ENCODE measurements around the gene APEH.

The APEH gene

GRCh38 chr3:49652218-49652902, 21.8 kb upstream of the APEH start:
- no peak for DNase-seq

GRCh38 chr3:49652903-49653415, 21.2 kb upstream of the APEH start:
- no peak for DNase-seq

- DNase-seq = no peak
Observed at GRCh38 chr3:49653621-49654020, 20.5 kb upstream of the APEH start.

GRCh38 chr3:49654176-49654825, 19.9 kb upstream of the APEH start:
- no peak for DNase-seq

GRCh38 chr3:49654955-49655556, 19.1 kb upstream of the APEH start:
- no peak for DNase-seq

GRCh38 chr3:49655731-49656285, 18.3 kb upstream of the APEH start:
- no peak for DNase-seq

GRCh38 chr3:49656541-49657112, 17.5 kb upstream of the APEH start:
- DNase-seq = no peak

- no peak for DNase-seq
Observed at GRCh38 chr3:49657208-49657915, 16.8 kb upstream of the APEH start.

- DNase-seq = no peak
Observed at GRCh38 chr3:49658711-49659110, 15.4 kb upstream of the APEH start.

GRCh38 chr3:49659756-49660155, 14.4 kb upstream of the APEH start:
- no peak for DNase-seq

GRCh38 chr3:49661281-49661680, 12.9 kb upstream of the APEH start:
- no peak for DNase-seq

- no peak for DNase-seq
Observed at GRCh38 chr3:49662021-49662420, 12.1 kb upstream of the APEH start.

GRCh38 chr3:49662720-49663413, 11.3 kb upstream of the APEH start:
- DNase-seq = no peak

GRCh38 chr3:49663831-49664230, 10.3 kb upstream of the APEH start:
- no peak for DNase-seq

GRCh38 chr3:49664300-49664699, 9.9 kb upstream of the APEH start:
- no peak for DNase-seq

GRCh38 chr3:49665822-49666519, 8.2 kb upstream of the APEH start:
- DNase-seq = no peak

GRCh38 chr3:49666592-49666991, 7.6 kb upstream of the APEH start:
- no peak for DNase-seq

- DNase-seq = no peak
Observed at GRCh38 chr3:49667701-49668413, 6.3 kb upstream of the APEH start.

- DNase-seq = no peak
Observed at GRCh38 chr3:49668414-49668797, 5.7 kb upstream of the APEH start.

- DNase-seq = no peak
Observed at GRCh38 chr3:49668861-49669260, 5.3 kb upstream of the APEH start.

- no peak for DNase-seq
Observed at GRCh38 chr3:49669352-49669751, 4.8 kb upstream of the APEH start.
